GM23248 (cell line): Measurements from ENCODE around the gene CCDC86. TPM values are rescaled to one million over a fixed set of nuclear protein-coding genes. Genes with fewer than 3 reads are reported as not detected.

ENCODE experiments used
- DNase-seq: peaks from one replicate; pipeline ENCODE4 v3.0.0-alpha.2; 2015
- H2AFZ ChIP-seq: fragments of 200-600 bp; sonication (generic); 2 replicates; pipeline ENCODE4 v1.6.1; 2016; ENCODE audit warnings: antibody characterized with exemption
- H3F3A ChIP-seq: fragments of 200-600 bp; sonication (generic); 2 replicates; pipeline ENCODE4 v1.6.1; 2016; ENCODE audit warnings: mild to moderate bottlenecking, antibody characterized with exemption, mixed run types; ENCODE audit not compliant: insufficient read depth
- H3K27ac ChIP-seq: fragments of 200-600 bp; sonication (generic); 2 replicates; pipeline ENCODE4 v1.5.1; 2016; ENCODE audit warnings: mild to moderate bottlenecking
- H3K27me3 ChIP-seq: fragments of 200-600 bp; sonication (generic); replicated peaks from 2 replicates; pipeline ENCODE4 v1.6.1; 2016; ENCODE audit warnings: mild to moderate bottlenecking; ENCODE audit not compliant: insufficient read depth
- H3K36me3 ChIP-seq: fragments of 200-600 bp; sonication (generic); 2 replicates; pipeline ENCODE4 v1.6.1; 2016; ENCODE audit warnings: low read depth, mild to moderate bottlenecking
- H3K4me1 ChIP-seq: fragments of 200-600 bp; sonication (generic); 2 replicates; pipeline ENCODE4 v1.6.1; 2016; ENCODE audit warnings: mild to moderate bottlenecking; ENCODE audit not compliant: insufficient read depth
- H3K4me2 ChIP-seq: fragments of 200-600 bp; sonication (generic); one replicate; pipeline ENCODE4 v1.6.1; 2016; ENCODE audit warnings: mild to moderate bottlenecking; ENCODE audit not compliant: unreplicated experiment
- H3K4me3 ChIP-seq: fragments of 200-600 bp; sonication (generic); 2 replicates; pipeline ENCODE4 v1.5.1; 2016; ENCODE audit warnings: mild to moderate bottlenecking
- H3K79me2 ChIP-seq: fragments of 200-600 bp; sonication (generic); 2 replicates; pipeline ENCODE4 v1.6.1; 2016; ENCODE audit warnings: mild to moderate bottlenecking; ENCODE audit not compliant: insufficient read depth
- H3K9ac ChIP-seq: fragments of 200-600 bp; sonication (generic); 2 replicates; pipeline ENCODE4 v1.6.1; 2016; ENCODE audit warnings: mild to moderate bottlenecking
- H3K9me2 ChIP-seq: fragments of 200-600 bp; sonication (generic); 2 replicates; pipeline ENCODE4 v1.6.1; 2016; ENCODE audit warnings: mixed run types, mild to moderate bottlenecking, moderate library complexity; ENCODE audit not compliant: insufficient read depth
- H3K9me3 ChIP-seq: fragments of 200-600 bp; sonication (generic); one replicate; pipeline ENCODE4 v1.6.1; 2017; ENCODE audit warnings: low read depth
- H4K20me1 ChIP-seq: fragments of 200-600 bp; sonication (generic); 2 replicates; pipeline ENCODE4 v1.6.0; 2016; ENCODE audit not compliant: insufficient read depth
- EZH2 ChIP-seq: fragments of 200-600 bp; sonication (generic); IDR thresholded peaks from 2 replicates; pipeline ENCODE4 v1.6.1; 2018; ENCODE audit warnings: antibody characterized with exemption, mild to moderate bottlenecking; ENCODE audit not compliant: insufficient read depth, poor library complexity, severe bottlenecking
- EZH2phosphoT487 ChIP-seq: fragments of 200-600 bp; sonication (generic); IDR thresholded peaks from 2 replicates; pipeline ENCODE4 v1.6.1; 2018; ENCODE audit warnings: antibody characterized with exemption, moderate library complexity, mild to moderate bottlenecking, low read depth; ENCODE audit not compliant: insufficient read depth
- WGBS, 2 experiments: methylation state at CpG; one replicate each; pipeline ENCODE4 v1.1.6; 2015 to 2017; ENCODE audit warnings: low lambda C conversion rate in 2 of 2, low coverage in 1 of 2; ENCODE audit errors: missing lambda C conversion rate in 2 of 2; 5-methylcytosine and 5-hydroxymethylcytosine counted together
- in situ Hi-C: fragments of 300-500 bp; cut with MboI; formaldehyde crosslinking; loops from 2 replicates; pipeline ENCODE4 v1.15.0; 2020
- polyA plus RNA-seq: library from polyadenylated mRNA; unstranded; fragments of >200 nt; fragmentation: Nextera tagmentation; extraction: Ambion mirVana; gene quantifications from 2 replicates; pipeline ENCODE4 v1.2.1, GENCODE V29; 2016
- total RNA-seq: library from RNA; depleted of rRNA; stranded (reverse); fragments of >200 nt; shearing (Covaris generic); gene quantifications from 2 replicates; pipeline ENCODE4 v1.2.3, GENCODE V29; 2014

The CCDC86 gene
- total and polyA plus RNA-seq, 2 experiments from 2014 or later: 10.7 to 37.6 TPM

GRCh38 chr11:60798631-60799030, 43.3 kb upstream of the CCDC86 start:
- H2AFZ ChIP-seq: no peak overlapping the region
- 91 to 96% methylated on average over 3 of the region's 3 CpGs for WGBS, 2 experiments
- in situ Hi-C loops: no loop called here
- no peaks in the 10 kb centered on the region for H3K9me2 ChIP-seq
- H3F3A ChIP-seq: no peaks in the 10 kb centered on the region
- no peak overlapping the region for H3K4me2 ChIP-seq
- no peak for TF ChIP-seq EZH2
- no peak for TF ChIP-seq EZH2phosphoT487
- H3K36me3 ChIP-seq: no peaks in the 10 kb centered on the region
- no peaks in the 10 kb centered on the region for H3K9me3 ChIP-seq
- H3K27ac ChIP-seq: no peak overlapping the region
- no peaks in the 10 kb centered on the region for H3K79me2 ChIP-seq
- DNase-seq: no peak
- no peaks in the 10 kb centered on the region for H3K4me1 ChIP-seq
- no peak overlapping the region for H3K4me3 ChIP-seq
- H4K20me1 ChIP-seq: no peaks in the 10 kb centered on the region
- H3K27me3 ChIP-seq: peaks cover 29% of the 10 kb centered on the region
- H3K9ac ChIP-seq: no peak overlapping the region

- H3K36me3 ChIP-seq: no peaks in the 10 kb centered on the region
- H3K9ac ChIP-seq: no peak overlapping the region
- no peaks in the 10 kb centered on the region for H3K9me2 ChIP-seq
- in situ Hi-C loops: no loop called here
- H3F3A ChIP-seq: no peaks in the 10 kb centered on the region
- no peaks in the 10 kb centered on the region for H4K20me1 ChIP-seq
- peaks cover 21% of the 10 kb centered on the region; the same call in 1 of the 2 replicates for H3K27me3 ChIP-seq
- H3K4me3 ChIP-seq: no peak overlapping the region
- no peak overlapping the region for H2AFZ ChIP-seq
- no peak overlapping the region for H3K27ac ChIP-seq
- H3K79me2 ChIP-seq: no peaks in the 10 kb centered on the region
- no peak overlapping the region for H3K4me2 ChIP-seq
- no peak for DNase-seq
- H3K4me1 ChIP-seq: no peaks in the 10 kb centered on the region
- 69% methylated on average over 10 of the region's 10 CpGs for WGBS, 2 experiments
- TF ChIP-seq EZH2phosphoT487: no peak
- TF ChIP-seq EZH2: no peak
- H3K9me3 ChIP-seq: no peaks in the 10 kb centered on the region
Observed at GRCh38 chr11:60801194-60801593, 40.7 kb upstream of the CCDC86 start.

GRCh38 chr11:60803273-60803936, 38.5 kb upstream of the CCDC86 start:
- DNase-seq: peak; percentile 7
- Histone ChIP-seq H3K9me2 (no peaks in the 10 kb centered on the region), H3K36me3 (no peaks in the 10 kb centered on the region), H3K9ac (no peak overlapping the region), H3K4me3 (no peak overlapping the region), H3F3A (no peaks in the 10 kb centered on the region), H3K27me3 (peaks cover 21% of the 10 kb centered on the region; the same call in 1 of the 2 replicates), H3K9me3 (no peaks in the 10 kb centered on the region), H4K20me1 (no peaks in the 10 kb centered on the region), H2AFZ (no peak overlapping the region), H3K4me2 (no peak overlapping the region), H3K79me2 (no peaks in the 10 kb centered on the region), H3K27ac (no peak overlapping the region), H3K4me1 (no peaks in the 10 kb centered on the region)
- in situ Hi-C loops: no loop called here
- WGBS, 2 experiments: 28 to 34% methylated on average over 7 of the region's 7 CpGs
- no peak for TF ChIP-seq EZH2phosphoT487
- no peak for TF ChIP-seq EZH2

GRCh38 chr11:60809249-60809648, 32.7 kb upstream of the CCDC86 start:
- TF ChIP-seq EZH2 (no peak), EZH2phosphoT487 (no peak)
- Histone ChIP-seq H3K27ac (no peak overlapping the region), H3K4me1 (no peaks in the 10 kb centered on the region), H3K36me3 (no peaks in the 10 kb centered on the region), H3K4me3 (no peak overlapping the region), H2AFZ (no peak overlapping the region), H3K9me2 (no peaks in the 10 kb centered on the region), H3F3A (no peaks in the 10 kb centered on the region), H3K9me3 (no peaks in the 10 kb centered on the region), H3K27me3 (no peaks in the 10 kb centered on the region), H3K9ac (no peak overlapping the region), H3K4me2 (no peak overlapping the region), H3K79me2 (no peaks in the 10 kb centered on the region), H4K20me1 (no peaks in the 10 kb centered on the region)
- WGBS, 2 experiments: 49 to 50% methylated on average over 3 of the region's 3 CpGs
- in situ Hi-C loops: no loop called here
- DNase-seq: no peak
